Thoracic aorta (tissue), 2 donors: ENCODE results near the gene CELF4. TPM values are rescaled to one million over a fixed set of nuclear protein-coding genes. Genes with fewer than 3 reads are reported as not detected.
A peak's percentile ranks its signal among the peaks of the same experiment; 100 is the strongest.

ENCODE experiments used
- ATAC-seq: fragments of 150-250 bp; one replicate; pipeline ENCODE4 v1.8.0; 2017; ENCODE audit warnings: low read depth; ENCODE audit not compliant: insufficient number of reproducible peaks, low FRiP score
- DNase-seq: peaks from one replicate; pipeline ENCODE4 v3.0.0-alpha.2; 2020; ENCODE audit warnings: low spot score
- H3K27ac ChIP-seq, 2 donors: fragments of 200-600 bp; sonication (generic); 1 replicate in 1 of 2; 2 replicates in 1 of 2; pipeline ENCODE4 v1.5.1; 2016; ENCODE audit warnings: mild to moderate bottlenecking in 2 of 2, moderate library complexity in 2 of 2
- H3K27me3 ChIP-seq: fragments of 200-600 bp; sonication (generic); replicated peaks from 2 replicates; pipeline ENCODE4 v1.6.0; 2016; ENCODE audit warnings: mild to moderate bottlenecking; ENCODE audit not compliant: insufficient read depth
- H3K36me3 ChIP-seq: fragments of 200-600 bp; sonication (generic); one replicate; pipeline ENCODE4 v1.5.1; 2016
- H3K4me1 ChIP-seq, 2 donors: fragments of 200-600 bp; sonication (generic); 1 replicate in 1 of 2; 2 replicates in 1 of 2; pipeline versions ENCODE4 v1.5.1 to v1.6.0; 2016; ENCODE audit warnings: low read depth in 2 of 2, mild to moderate bottlenecking in 1 of 2; ENCODE audit not compliant: control insufficient read depth in 1 of 2
- H3K4me3 ChIP-seq: fragments of 200-600 bp; sonication (generic); 2 replicates; pipeline ENCODE4 v1.5.1; 2016; ENCODE audit warnings: mild to moderate bottlenecking
- H3K9me3 ChIP-seq: fragments of 200-600 bp; sonication (generic); 2 replicates; pipeline ENCODE4 v1.5.1; 2016
- CTCF ChIP-seq: fragments of 200-600 bp; sonication (generic); IDR thresholded peaks from one replicate; pipeline ENCODE4 v1.5.1; 2019; ENCODE audit warnings: antibody characterized with exemption
- total RNA-seq, 2 donors: library from RNA; depleted of rRNA; stranded (reverse); fragments of >200 nt; gene quantifications; one replicate each; pipeline versions ENCODE4 v1.1.0 to v1.2.3, GENCODE V29; 2016

CELF4 gene
- total RNA-seq, 2 donors from 2014 or later, result not detected

DNA sequence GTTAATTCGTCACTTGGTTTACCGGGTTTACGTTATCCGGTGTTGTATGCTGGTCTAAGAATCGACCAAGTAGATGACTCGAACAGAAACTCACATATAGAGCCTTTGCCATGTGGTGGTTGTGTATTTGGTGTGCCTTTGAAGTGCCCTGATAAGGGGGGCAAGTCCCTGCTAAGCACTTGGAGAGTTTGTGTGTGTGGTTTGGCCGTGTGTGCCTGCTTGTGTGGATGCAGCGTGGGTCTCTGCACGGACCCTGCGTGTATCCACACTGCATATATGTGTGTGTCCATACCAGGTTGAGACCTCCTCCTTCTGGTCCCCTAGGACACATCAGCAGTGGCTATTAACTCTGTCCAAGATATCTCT lies 2.4 kb upstream of the CELF4 start:
- Histone ChIP-seq H3K27me3 (peaks cover 25% of the 10 kb centered on the region), H3K4me3 (peak overlapping the region; percentile 82), H3K27ac (no peak overlapping the region), H3K9me3 (no peaks in the 10 kb centered on the region), H3K36me3 (no peaks in the 10 kb centered on the region), H3K4me1 (peaks cover 23 to 28% of the 10 kb centered on the region in 2 donors)
- ATAC-seq (no peak), DNase-seq (no peak)
- TF ChIP-seq CTCF, result no peak

DNA sequence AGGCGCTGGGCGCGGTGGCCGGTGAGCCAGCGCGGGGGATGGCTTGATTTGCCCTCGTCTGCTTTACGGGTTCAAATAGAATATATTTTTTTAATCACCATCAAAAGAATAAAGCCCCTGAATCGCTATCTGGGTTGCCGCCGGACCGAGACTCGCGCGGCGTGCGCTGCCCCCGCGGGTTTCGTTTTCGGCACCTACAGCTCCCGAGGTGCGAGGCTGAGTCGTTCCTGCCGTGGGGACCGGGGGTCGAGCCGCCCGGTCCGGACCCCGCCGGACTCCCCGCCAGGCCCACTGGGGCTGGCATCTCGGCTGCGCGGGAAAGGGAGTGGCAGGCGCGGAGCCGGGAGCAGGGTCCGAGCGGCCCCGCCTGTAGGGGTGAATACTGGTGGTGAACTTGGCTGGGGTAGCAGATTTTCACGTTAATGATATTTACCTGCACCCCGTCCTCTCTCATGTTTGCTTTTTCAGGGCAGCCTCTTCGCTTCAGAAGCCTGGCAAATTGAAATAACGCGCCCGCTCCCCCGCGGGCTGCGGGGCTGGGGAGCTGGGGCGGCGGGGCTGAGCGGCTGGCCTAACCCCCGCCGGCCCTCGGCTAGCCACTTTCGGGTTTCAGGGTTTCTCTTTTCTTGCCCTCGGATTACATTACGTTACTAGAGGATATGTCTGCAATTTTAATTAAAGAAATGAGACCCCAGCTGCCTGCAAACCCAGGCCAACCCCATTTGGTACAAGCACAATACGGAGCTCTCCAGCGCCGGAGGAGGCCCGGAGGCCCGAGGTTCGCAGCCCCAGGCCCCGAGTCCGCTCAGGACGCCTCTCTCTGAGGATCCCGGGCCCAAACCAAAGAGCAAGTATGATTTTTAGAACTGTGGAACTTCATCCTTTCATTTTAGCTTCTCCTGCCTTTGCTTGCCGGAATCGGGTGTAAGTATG lies 1.7 kb upstream of the CELF4 start:
- Histone ChIP-seq H3K9me3 (no peaks in the 10 kb centered on the region), H3K27ac (no peak overlapping the region), H3K4me3 (peak overlapping the region; percentile 82), H3K27me3 (peaks cover 25% of the 10 kb centered on the region), H3K4me1 (peaks cover 23 to 28% of the 10 kb centered on the region in 2 donors), H3K36me3 (no peaks in the 10 kb centered on the region)
- ATAC-seq (no peak), DNase-seq (no peak)
- TF ChIP-seq CTCF, result no peak

DNA sequence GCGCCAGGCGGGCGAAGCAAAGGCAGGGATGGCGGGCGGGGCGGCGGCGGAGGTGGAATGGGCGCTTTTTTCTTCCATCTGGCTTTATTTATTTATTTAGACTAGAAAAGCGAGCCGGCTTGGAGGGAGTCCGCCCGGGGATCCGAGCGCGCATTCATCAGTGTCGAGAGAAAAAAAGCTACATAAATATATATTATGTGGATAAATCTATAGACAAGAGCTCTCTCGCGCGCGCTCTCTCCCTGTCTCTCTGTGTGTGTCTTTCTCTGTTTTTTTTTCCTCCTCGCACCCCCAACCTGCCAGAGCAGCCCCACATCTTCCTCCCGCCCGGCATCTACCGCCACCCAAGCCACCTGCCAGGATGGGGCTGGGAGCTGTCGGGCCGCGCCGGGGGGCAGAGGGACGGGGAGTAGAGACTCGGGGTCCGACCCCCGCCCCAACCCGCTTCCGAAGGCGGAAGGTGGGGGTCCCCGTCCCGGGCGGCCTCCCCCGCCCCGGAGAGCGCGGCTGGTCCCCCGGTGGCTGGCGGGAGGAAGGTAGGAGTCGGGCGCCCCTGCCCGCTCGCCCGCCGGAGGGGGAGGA lies 972 bp upstream of the CELF4 start:
- peaks cover 25% of the 10 kb centered on the region for H3K27me3 ChIP-seq
- H3K36me3 ChIP-seq, result no peaks in the 10 kb centered on the region

GRCh38 chr18:37565977-37566478 lies 430 bp upstream of the CELF4 start:
- Histone ChIP-seq H3K4me1 (peaks cover 23 to 28% of the 10 kb centered on the region in 2 donors), H3K27ac (no peak overlapping the region), H3K9me3 (no peaks in the 10 kb centered on the region), H3K4me3 (peak overlapping the region; percentile 82), H3K27me3 (peaks cover 25% of the 10 kb centered on the region), H3K36me3 (no peaks in the 10 kb centered on the region)
- ATAC-seq, result peak; percentile 20
- no peak for DNase-seq
- no peak for TF ChIP-seq CTCF

More for the DNA sequence above, 972 bp upstream of the CELF4 start:
- TF ChIP-seq CTCF, result no peak
- Histone ChIP-seq H3K4me1 (peaks cover 23 to 28% of the 10 kb centered on the region in 2 donors), H3K4me3 (peak overlapping the region; percentile 82), H3K9me3 (no peaks in the 10 kb centered on the region), H3K27ac (no peak overlapping the region)
- DNase-seq, result no peak
- ATAC-seq, result no peak

GRCh38 chr18:37564711-37565100 lies 892 bp downstream of the CELF4 start:
- Histone ChIP-seq H3K27me3 (peaks cover 21% of the 10 kb centered on the region), H3K4me3 (peak overlapping the region; percentile 69)

More at GRCh38 chr18:37564711-37565100, 892 bp downstream of the CELF4 start:
- Histone ChIP-seq H3K27ac (no peak overlapping the region), H3K36me3 (no peaks in the 10 kb centered on the region), H3K4me1 (peaks cover 23 to 28% of the 10 kb centered on the region in 2 donors), H3K9me3 (no peaks in the 10 kb centered on the region)
- ATAC-seq (no peak), DNase-seq (no peak)
- TF ChIP-seq CTCF, result no peak
